ENCODE measurements around the gene SYNRG.

The SYNRG gene

DNA sequence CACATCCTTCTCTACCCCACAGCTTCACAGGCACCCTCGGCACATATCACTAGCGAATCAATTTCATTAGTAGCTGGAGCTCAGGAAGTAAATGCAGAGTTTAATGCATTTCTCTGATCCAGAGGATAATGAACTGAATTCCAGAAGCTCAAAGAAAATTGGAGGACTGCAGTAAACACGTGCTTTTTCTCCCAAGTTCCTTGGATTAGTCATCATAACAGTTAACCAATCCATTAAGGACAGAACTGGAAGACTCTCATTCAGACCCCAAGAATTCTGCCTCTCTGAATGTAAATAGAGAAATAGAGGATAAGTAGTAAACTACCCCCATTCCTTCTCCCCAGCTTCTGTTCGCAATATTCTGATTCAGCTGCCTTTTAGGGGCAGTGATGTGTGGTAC lies 78.8 kb downstream of the SYNRG start (continued):
- TF ChIP-seq, protein P1, sequence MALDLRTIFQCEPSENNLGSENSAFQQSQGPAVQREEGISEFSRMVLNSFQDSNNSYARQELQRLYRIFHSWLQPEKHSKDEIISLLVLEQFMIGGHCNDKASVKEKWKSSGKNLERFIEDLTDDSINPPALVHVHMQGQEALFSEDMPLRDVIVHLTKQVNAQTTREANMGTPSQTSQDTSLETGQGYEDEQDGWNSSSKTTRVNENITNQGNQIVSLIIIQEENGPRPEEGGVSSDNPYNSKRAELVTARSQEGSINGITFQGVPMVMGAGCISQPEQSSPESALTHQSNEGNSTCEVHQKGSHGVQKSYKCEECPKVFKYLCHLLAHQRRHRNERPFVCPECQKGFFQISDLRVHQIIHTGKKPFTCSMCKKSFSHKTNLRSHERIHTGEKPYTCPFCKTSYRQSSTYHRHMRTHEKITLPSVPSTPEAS (tag by site-specific recombination; IDR thresholded peaks at IDR 0.05): no peak
- no peak for TF ChIP-seq YY2 (tag by site-specific recombination; IDR thresholded peaks at IDR 0.05)
- TF ChIP-seq ZNF311 (tag by site-specific recombination; IDR thresholded peaks at IDR 0.05; ENCODE audit: borderline replicate concordance): no peak
- TF ChIP-seq ZFP37 (tag by site-specific recombination; IDR thresholded peaks at IDR 0.05): no peak
- no peak for TF ChIP-seq ZNF555 (tag by site-specific recombination; conservative IDR thresholded peaks at IDR 0.05)
- TF ChIP-seq, protein P2, sequence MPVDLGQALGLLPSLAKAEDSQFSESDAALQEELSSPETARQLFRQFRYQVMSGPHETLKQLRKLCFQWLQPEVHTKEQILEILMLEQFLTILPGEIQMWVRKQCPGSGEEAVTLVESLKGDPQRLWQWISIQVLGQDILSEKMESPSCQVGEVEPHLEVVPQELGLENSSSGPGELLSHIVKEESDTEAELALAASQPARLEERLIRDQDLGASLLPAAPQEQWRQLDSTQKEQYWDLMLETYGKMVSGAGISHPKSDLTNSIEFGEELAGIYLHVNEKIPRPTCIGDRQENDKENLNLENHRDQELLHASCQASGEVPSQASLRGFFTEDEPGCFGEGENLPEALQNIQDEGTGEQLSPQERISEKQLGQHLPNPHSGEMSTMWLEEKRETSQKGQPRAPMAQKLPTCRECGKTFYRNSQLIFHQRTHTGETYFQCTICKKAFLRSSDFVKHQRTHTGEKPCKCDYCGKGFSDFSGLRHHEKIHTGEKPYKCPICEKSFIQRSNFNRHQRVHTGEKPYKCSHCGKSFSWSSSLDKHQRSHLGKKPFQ (tag by site-specific recombination; IDR thresholded peaks at IDR 0.05): no peak
- no peak for TF ChIP-seq ZNF548 (tag by site-specific recombination; IDR thresholded peaks at IDR 0.05)
- TF ChIP-seq, protein P3, sequence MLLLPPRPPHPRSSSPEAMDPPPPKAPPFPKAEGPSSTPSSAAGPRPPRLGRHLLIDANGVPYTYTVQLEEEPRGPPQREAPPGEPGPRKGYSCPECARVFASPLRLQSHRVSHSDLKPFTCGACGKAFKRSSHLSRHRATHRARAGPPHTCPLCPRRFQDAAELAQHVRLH (tag by site-specific recombination; IDR thresholded peaks at IDR 0.05): no peak
- TF ChIP-seq TCF7L2 (IDR thresholded peaks at IDR 0.05; ENCODE audit: borderline replicate concordance, low read depth, low read length): no peak
- TF ChIP-seq, protein P4, sequence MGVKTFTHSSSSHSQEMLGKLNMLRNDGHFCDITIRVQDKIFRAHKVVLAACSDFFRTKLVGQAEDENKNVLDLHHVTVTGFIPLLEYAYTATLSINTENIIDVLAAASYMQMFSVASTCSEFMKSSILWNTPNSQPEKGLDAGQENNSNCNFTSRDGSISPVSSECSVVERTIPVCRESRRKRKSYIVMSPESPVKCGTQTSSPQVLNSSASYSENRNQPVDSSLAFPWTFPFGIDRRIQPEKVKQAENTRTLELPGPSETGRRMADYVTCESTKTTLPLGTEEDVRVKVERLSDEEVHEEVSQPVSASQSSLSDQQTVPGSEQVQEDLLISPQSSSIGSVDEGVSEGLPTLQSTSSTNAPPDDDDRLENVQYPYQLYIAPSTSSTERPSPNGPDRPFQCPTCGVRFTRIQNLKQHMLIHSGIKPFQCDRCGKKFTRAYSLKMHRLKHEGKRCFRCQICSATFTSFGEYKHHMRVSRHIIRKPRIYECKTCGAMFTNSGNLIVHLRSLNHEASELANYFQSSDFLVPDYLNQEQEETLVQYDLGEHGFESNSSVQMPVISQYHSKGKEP (tag by site-specific recombination; IDR thresholded peaks at IDR 0.05): no peak
- TF ChIP-seq, protein P5, sequence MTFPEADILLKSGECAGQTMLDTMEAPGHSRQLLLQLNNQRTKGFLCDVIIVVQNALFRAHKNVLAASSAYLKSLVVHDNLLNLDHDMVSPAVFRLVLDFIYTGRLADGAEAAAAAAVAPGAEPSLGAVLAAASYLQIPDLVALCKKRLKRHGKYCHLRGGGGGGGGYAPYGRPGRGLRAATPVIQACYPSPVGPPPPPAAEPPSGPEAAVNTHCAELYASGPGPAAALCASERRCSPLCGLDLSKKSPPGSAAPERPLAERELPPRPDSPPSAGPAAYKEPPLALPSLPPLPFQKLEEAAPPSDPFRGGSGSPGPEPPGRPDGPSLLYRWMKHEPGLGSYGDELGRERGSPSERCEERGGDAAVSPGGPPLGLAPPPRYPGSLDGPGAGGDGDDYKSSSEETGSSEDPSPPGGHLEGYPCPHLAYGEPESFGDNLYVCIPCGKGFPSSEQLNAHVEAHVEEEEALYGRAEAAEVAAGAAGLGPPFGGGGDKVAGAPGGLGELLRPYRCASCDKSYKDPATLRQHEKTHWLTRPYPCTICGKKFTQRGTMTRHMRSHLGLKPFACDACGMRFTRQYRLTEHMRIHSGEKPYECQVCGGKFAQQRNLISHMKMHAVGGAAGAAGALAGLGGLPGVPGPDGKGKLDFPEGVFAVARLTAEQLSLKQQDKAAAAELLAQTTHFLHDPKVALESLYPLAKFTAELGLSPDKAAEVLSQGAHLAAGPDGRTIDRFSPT (tag by site-specific recombination; IDR thresholded peaks at IDR 0.05): no peak
- no peak for TF ChIP-seq ZNF169 (tag by site-specific recombination; IDR thresholded peaks at IDR 0.05)
- no peak for TF ChIP-seq ZNF660 (tag by site-specific recombination; IDR thresholded peaks at IDR 0.05)

DNA sequence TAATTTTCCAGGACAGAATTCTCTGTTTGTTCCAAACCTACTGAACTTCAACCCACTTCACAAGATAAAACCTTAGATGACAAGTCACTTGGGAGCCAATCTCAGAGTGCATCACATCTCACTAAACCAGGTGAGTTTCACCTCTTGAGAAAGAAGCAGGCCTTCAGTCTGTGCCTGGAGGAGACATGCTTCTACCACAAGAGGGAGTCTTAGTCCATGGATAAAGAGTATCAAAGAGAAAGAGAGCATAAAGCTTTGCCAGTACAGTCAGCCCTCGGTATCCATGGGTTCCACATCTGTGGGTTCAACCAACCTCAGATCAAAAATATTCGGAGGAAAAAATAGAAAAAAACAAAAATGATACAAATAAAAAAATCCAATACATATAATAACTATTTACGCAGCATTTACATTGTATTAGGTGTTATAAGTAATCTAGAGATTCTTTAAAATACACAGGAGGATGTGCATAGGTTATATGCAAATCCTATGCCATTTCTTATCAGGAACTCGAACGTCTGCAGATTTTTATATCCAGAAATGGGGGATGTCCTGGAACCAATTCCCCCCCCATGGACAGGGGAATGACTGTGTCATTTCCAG lies 81.9 kb downstream of the SYNRG start:
- POLR2A ChIA-PET: no interaction called here
- peaks cover 23 to 64% of the 10 kb centered on the region in 2 experiments for H3K36me3 ChIP-seq (ENCODE audit: control insufficient read depth in 2 of 2, insufficient read depth in 1 of 2, low read length in 2 of 2)
- no peak overlapping the region for H3K4me3 ChIP-seq (ENCODE audit: low read depth, low read length)
- TF ChIP-seq ZEB2 (tag by site-specific recombination; IDR thresholded peaks at IDR 0.05) (0 out of 2 replicates have a peak, but pooled peaks have one; percentile 25), GLIS1 (tag by site-specific recombination; IDR thresholded peaks at IDR 0.05) (no peak), ZNF24 (tag by site-specific recombination; IDR thresholded peaks at IDR 0.05) (no peak), ZNF571 (tag by site-specific recombination; IDR thresholded peaks at IDR 0.05) (no peak), OVOL3 (tag by site-specific recombination; IDR thresholded peaks at IDR 0.05) (no peak), ZBTB1 (tag by site-specific recombination; IDR thresholded peaks at IDR 0.05) (no peak), ZNF791 (tag by site-specific recombination; IDR thresholded peaks at IDR 0.05) (no peak), ZSCAN30 (tag by site-specific recombination; IDR thresholded peaks at IDR 0.05) (0 out of 2 replicates have a peak, but pooled peaks have one; percentile 26), ZNF155 (tag by site-specific recombination; IDR thresholded peaks at IDR 0.05) (no peak), ZNF701 (tag by site-specific recombination; IDR thresholded peaks at IDR 0.05) (no peak), ZNF184 (tag by site-specific recombination; IDR thresholded peaks at IDR 0.05) (no peak), ZNF768 (tag by site-specific recombination; IDR thresholded peaks at IDR 0.05) (no peak)
- TF ChIP-seq, protein P5 (tag by site-specific recombination; IDR thresholded peaks at IDR 0.05): no peak
- TF ChIP-seq, protein P6, sequence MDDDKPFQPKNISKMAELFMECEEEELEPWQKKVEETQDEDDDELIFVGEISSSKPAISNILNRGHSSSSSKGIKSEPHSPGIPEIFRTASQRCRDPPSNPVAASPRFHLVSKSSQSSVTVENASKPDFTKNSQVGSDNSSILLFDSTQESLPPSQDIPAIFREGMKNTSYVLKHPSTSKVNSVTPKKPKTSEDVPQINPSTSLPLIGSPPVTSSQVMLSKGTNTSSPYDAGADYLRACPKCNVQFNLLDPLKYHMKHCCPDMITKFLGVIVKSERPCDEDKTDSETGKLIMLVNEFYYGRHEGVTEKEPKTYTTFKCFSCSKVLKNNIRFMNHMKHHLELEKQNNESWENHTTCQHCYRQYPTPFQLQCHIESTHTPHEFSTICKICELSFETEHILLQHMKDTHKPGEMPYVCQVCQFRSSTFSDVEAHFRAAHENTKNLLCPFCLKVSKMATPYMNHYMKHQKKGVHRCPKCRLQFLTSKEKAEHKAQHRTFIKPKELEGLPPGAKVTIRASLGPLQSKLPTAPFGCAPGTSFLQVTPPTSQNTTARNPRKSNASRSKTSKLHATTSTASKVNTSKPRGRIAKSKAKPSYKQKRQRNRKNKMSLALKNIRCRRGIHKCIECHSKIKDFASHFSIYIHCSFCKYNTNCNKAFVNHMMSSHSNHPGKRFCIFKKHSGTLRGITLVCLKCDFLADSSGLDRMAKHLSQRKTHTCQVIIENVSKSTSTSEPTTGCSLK (tag by site-specific recombination; IDR thresholded peaks at IDR 0.05): no peak

More for the DNA sequence above, 81.9 kb downstream of the SYNRG start:
- Histone ChIP-seq H3K9me3 (ENCODE audit: control insufficient read depth, insufficient read depth, low read depth, low read length) (no peaks in the 10 kb centered on the region), H3K4me1 (ENCODE audit: control insufficient read depth, insufficient read depth, low read length) (no peaks in the 10 kb centered on the region), H3K27ac (ENCODE audit: extremely low read depth, low read depth, low read length) (no peak overlapping the region)
- CTCF ChIA-PET: interaction anchor here (0.5 to 3.5 kb wide), 29 partner anchors 8 to 290 kb away, joined by 3 to 48 read pairs (median 4); partner anchors contain the start of gene SYNRG
